Measurements from ENCODE around the gene CATSPERZ.

- TF ChIP-seq EZH2 (IDR thresholded peaks at IDR 0.05; ENCODE audit: insufficient read depth, poor library complexity, severe bottlenecking) (no peak), EZH2phosphoT487 (IDR thresholded peaks at IDR 0.05; ENCODE audit: insufficient read depth, low read depth) (no peak)
These were observed 34.9 kb downstream of the CATSPERZ start for GRCh38 chr11:64334764-64335735.
